ENCODE results near the gene ANKRD6.

Gene ANKRD6

DNA sequence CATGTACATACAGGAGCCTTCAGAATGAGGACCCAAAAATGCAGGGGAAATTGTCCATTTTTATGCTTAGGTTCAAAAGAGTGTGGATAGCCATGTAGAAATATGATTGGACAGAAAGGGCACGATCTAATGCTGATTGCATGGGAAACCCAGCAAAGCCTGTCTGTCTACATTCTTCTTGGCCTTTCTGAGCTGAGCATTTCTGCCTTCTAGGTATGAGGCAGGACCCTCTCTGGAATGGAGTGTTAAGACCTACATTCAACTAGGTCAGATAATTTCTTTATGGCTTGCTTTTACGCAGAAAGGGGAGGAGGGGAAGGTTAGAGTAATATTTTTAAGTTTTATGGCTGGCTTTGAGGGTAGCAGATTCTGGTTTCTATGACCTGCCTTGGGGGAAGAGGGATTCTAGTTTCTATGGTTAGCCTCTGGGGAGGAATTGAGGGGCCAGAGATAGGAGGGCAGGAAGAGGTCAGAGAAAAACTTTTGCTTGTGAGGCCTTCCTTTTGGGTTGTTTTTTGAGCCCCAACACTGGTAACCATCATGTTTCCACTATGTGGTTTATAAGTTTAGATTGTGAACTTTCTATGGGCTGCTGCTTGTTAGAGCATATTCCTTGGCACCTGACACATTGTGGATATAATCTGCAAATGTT lies 142.1 kb downstream of the ANKRD6 start:
- Histone ChIP-seq H3K27ac (no peak overlapping the region), H3K36me3 (no peaks in the 10 kb centered on the region), H3K9me3 (no peaks in the 10 kb centered on the region), H3K27me3 (no peaks in the 10 kb centered on the region), H3K4me1 (peaks cover 0 to 11% (median 0%) of the 10 kb centered on the region in 4 donors), H3K4me3 (no peak overlapping the region)
- intact Hi-C loops (cut with DNase I; ENCODE audit: low total_unique reads), result no loop called here
- DNase-seq, result no peak
- TF ChIP-seq CTCF (IDR thresholded peaks at IDR 0.05), result no peak

- intact Hi-C loops (cut with DNase I; ENCODE audit: low total_unique reads), result no loop called here
- Histone ChIP-seq H3K27ac (no peak overlapping the region), H3K4me3 (no peak overlapping the region), H3K4me1 (peaks cover 0 to 11% (median 0%) of the 10 kb centered on the region in 4 donors), H3K36me3 (no peaks in the 10 kb centered on the region), H3K9me3 (no peaks in the 10 kb centered on the region), H3K27me3 (no peaks in the 10 kb centered on the region)
- DNase-seq, result no peak
- no peak for TF ChIP-seq CTCF (IDR thresholded peaks at IDR 0.05)
These were observed 142.6 kb downstream of the ANKRD6 start for GRCh38 chr6:89575562-89575960.

DNA sequence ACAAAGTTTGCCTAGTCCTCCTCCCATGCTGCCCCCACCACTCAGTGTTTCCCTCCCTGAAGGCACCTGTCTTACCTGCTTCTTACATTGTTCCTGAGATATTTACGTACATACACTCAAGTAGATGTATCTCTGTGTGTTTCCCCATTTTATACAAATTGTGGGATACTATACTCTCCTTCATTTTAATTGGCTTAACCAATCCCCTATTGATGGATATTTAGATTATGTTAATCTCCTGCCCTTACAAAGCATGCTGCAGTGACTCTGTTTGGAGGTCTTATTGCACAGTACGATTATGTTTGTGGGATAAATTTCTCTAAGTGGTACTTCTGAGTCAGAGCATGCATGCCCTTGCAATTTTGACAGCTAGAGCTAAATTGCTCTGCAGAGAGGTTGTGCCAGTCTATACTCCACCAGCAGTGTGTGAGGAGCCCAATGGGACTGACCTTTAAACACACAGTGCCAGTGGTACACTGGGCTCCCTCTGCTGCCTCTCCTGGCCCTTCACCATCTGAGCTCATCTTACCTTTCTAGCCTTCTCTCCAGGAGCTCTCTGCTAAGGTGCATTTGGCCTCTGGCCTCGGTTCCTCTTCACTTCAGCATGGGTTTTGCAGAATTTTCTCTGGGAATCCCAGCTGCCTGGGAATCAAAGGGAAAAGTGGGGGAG lies 148.2 kb downstream of the ANKRD6 start:
- no peak overlapping the region for H3K4me3 ChIP-seq
- no peaks in the 10 kb centered on the region for H3K36me3 ChIP-seq
- H3K27me3 ChIP-seq, result no peaks in the 10 kb centered on the region
- H3K9me3 ChIP-seq, result no peaks in the 10 kb centered on the region
- no peak for TF ChIP-seq CTCF (IDR thresholded peaks at IDR 0.05)
- peaks cover 0 to 21% (median 2%) of the 10 kb centered on the region in 4 donors for H3K4me1 ChIP-seq
- intact Hi-C loops (cut with DNase I; ENCODE audit: low total_unique reads), result no loop called here
- H3K27ac ChIP-seq, result no peak overlapping the region
- no peak for DNase-seq

GRCh38 chr6:89581689-89582088 lies 148.7 kb downstream of the ANKRD6 start:
- Histone ChIP-seq H3K4me1 (peaks cover 0 to 20% (median 2%) of the 10 kb centered on the region in 4 donors), H3K9me3 (no peaks in the 10 kb centered on the region), H3K27ac (no peak overlapping the region), H3K4me3 (no peak overlapping the region), H3K27me3 (no peaks in the 10 kb centered on the region), H3K36me3 (no peaks in the 10 kb centered on the region)
- TF ChIP-seq CTCF (IDR thresholded peaks at IDR 0.05), result no peak
- no peak for DNase-seq
- intact Hi-C loops (cut with DNase I; ENCODE audit: low total_unique reads), result no loop called here

- peaks cover 0 to 20% (median 2%) of the 10 kb centered on the region in 4 donors for H3K4me1 ChIP-seq
- DNase-seq, result no peak
- no peaks in the 10 kb centered on the region for H3K27me3 ChIP-seq
- H3K36me3 ChIP-seq, result no peaks in the 10 kb centered on the region
- no peak for TF ChIP-seq CTCF (IDR thresholded peaks at IDR 0.05)
- no peak overlapping the region for H3K4me3 ChIP-seq
- no peaks in the 10 kb centered on the region for H3K9me3 ChIP-seq
- no peak overlapping the region for H3K27ac ChIP-seq
- intact Hi-C loops (cut with DNase I; ENCODE audit: low total_unique reads), result no loop called here
These were observed 149.8 kb downstream of the ANKRD6 start for GRCh38 chr6:89582669-89583325.
